Activated CD4-positive, alpha-beta T cell treated with anti-CD3 and anti-CD28 coated beads for 4 hours (primary cell): ENCODE data around the gene EHD4.

ENCODE experiments used
- DNase-seq, 2 donors: peaks; one replicate each; pipeline ENCODE4 v3.0.0-alpha.2; 2020

EHD4 gene

DNA sequence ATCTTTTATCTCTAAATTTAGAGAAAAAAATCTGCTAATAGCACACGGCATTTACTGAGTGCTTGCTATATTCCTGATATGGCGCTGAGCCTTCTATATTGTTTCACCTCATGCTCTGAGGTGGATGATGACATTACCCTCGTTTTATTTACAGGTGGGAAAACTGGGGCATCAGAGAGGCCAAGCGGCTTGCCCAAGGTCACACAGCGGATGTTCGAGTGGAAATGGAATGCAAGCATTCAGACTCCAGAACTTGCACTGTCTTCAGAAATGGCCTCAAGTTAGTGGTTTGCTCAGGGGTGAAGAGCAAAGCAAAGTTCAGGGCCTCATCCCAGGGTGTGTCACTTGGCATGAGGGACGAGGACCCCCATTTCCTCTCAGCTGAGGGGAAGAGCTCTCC is 17.3 kb downstream of the EHD4 start:
- no peak for DNase-seq

GRCh38 chr15:41954036-41954435 is 18.3 kb downstream of the EHD4 start:
- no peak for DNase-seq

GRCh38 chr15:41952013-41952563 is 20.3 kb downstream of the EHD4 start:
- DNase-seq: no peak

- DNase-seq: no peak
These were observed 20.8 kb downstream of the EHD4 start for GRCh38 chr15:41951571-41951970.

- no peak for DNase-seq
These were observed 21.9 kb downstream of the EHD4 start for GRCh38 chr15:41950489-41950888.

DNA sequence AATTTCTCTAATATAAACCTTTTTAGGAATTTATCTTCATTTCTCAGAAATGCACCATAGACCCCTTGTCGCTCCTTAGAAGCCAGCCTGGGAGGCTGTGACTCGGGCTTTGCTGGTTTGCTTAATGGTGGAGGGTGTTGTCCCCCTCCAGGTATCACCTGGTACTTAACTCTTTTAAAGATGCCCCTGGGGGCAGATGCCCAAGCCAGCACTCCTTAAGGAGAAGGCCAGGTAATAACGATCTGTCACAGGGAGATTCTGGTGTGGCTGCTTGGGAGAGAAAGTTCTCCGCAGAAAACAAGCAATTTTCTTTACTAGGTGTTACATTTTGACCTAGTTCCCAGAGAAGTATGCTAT is 22.3 kb downstream of the EHD4 start:
- no peak for DNase-seq

DNA sequence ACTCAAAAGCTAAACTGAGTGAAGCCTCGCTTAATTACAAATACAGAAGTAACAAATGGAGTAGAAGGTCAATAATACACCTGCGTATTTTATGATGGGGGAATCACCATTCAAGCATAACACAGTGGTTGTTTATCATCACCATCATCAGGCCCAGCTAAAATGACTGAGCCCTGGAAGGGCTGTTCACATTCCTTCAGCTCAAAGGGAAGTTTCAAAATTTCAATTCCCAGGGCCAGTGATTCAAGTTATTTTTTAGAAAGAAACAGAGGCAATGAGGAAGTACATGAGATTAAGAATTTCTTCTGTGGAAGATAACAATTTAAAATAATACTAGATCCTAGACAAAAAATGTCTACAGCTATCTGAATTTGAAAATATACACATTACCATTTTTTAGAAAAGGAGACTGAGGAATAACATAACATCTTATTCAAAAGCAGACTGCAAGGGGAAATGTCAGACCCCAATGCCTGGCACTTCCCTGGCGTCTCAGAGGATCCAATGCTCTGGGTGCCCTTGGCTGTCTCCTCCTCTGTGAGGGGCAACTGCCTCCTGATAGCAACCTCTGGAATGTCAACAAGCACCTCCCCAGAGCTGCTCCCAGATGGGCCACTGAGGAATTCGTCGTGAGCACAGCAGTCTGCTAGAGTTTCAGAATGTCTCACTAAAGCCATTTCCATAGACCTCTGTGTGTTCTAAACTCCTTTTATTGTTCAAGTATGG is 22.8 kb downstream of the EHD4 start:
- DNase-seq: no peak

DNA sequence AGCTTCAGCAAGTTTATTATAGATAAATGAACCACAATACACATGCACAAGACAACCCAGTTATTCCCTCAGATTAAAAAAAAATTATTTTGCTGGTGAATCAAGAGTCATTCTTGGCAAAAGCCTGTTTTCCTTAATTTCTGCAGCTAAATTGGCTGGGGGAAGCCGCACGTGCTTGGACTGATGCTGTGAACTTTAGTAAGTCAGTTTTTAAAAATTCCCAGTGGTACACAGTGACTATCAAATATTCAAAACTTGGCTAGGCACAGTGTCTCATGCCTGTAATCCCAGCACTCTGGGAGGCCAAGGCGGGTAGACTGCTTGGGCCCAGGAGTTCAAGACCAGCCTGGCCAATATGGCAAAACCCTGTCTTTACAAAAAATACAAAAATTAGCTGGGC is 23.9 kb downstream of the EHD4 start:
- DNase-seq: no peak

- no peak for DNase-seq
These were observed 25.4 kb downstream of the EHD4 start for GRCh38 chr15:41946970-41947369.

DNA sequence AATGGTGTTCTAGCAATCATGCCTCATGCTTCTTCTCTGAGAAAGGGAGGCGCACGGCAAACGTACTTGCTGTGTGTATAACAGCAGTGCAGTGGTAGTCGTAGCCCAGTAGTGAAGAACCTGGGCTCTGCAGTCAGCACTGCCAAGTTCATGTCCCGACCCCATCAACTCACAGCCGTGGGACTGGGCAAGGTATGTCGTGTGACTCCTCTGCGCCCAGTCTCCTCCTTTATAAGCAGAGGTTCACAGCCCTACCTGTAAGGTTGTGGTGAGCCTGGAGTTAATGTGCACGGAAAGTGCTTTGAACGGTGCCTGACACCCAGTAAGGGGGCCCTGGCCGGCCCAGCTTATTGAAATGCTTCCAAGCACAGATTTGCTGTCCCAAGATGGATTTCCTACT is 26.6 kb downstream of the EHD4 start:
- no peak for DNase-seq

GRCh38 chr15:41945221-41945620 is 27.1 kb downstream of the EHD4 start:
- DNase-seq: no peak

DNA sequence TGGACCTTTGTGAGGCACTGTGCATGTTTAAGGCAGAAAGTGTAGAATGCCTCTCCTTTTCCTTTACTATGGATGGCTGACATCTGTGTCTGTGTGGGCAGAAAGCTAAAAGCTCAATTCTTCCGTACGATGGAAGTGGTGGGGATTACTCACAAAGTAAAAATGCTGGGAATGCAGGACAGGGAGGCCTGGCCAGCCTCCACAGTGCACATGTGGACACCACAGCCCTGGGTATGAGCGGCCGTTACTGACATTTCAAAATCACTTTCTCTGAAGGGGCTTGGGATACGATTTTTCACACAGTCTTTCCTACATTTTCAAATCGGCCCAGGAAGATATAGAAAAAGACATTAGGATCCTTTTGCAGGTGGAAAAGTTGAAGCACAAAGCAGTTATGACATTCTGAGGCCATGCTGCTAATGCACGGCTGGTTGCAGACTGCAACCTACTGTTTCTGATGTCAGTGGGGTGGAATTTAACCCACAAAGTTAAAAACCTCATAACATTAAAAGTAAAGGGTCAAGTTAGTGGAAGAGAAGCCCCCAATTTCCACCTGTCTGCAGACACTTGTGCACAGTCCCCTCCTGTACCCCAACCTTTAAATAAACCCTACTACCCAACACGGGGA is 27.9 kb downstream of the EHD4 start:
- DNase-seq: no peak

DNA sequence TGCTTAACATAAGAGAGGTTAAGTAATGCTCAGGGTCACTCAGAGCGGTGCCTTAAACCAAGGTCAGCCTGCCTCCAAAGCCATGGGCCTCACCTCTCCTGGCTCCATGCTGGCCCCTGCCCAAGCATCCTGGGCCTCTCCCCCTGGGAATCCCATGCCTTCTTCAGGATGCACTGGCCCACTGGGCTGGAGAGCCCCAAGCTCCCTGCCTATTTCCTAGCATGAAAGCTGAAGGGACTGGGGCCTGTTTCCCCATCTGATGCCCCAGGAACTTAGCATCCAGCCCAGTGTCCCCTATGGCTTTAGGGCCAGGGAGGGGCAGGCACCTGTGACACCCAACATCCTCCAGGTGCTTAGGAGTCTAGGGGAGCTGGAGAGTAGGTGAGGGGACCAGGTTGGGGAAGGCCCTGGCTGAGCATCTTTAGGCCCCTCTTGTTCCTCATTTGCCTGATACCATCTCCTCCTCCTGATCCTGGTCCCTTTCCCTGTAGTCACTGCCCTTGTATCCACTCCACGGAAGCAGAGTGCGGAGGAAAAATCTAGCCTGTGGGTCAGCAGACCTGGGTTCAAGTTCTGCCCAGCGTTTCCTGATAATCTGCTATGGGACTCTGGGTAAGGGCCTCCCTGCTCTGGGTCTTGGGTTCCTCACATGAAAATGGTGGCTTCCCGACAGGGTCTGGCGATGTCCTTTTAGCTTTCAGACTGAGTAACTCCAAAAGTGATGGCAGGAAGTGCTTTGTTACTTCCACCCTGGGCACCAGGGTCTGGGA is 28.6 kb downstream of the EHD4 start:
- DNase-seq: no peak

GRCh38 chr15:41942886-41943285 is 29.5 kb downstream of the EHD4 start:
- DNase-seq: no peak

DNA sequence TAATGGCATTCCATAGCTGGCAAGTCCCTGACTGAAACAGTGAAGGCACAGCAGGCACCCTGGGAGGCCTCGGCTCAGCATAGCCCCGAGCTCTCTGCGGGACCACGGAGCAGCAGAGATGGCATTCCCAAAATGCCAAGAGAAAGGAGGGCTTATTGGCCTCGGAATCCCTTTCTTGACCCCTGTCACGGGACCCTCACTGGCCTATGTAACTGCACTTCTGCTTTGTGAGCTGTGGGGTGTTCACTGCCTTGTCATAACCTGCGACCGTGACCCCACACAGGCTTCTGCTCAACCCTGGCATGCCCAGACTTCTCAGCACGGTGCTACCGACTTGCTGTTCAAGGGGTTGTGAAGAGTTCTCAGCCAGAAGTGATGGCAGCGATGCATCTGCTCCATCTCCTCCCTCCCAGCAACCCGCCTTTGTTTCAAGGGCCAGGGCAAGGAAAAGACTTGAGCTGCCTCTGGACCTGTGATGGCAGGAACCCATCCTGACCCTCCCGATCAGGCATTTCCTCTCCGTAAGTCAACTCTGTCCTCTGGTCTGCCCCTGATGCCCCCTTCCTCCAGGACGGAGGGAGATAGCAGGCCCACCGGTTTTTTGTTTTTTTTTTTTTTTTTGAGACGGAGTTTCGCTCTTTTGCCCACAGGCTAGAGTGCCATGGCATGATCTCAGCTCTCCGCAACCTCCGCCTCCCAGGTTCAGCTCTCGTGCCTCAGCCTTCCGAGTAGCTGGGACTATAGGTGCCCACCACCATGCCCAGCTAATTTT is 30.5 kb downstream of the EHD4 start:
- no peak for DNase-seq

- peak; percentile 50 to 52 for DNase-seq
These were observed 31.9 kb downstream of the EHD4 start for GRCh38 chr15:41940441-41940857.

DNA sequence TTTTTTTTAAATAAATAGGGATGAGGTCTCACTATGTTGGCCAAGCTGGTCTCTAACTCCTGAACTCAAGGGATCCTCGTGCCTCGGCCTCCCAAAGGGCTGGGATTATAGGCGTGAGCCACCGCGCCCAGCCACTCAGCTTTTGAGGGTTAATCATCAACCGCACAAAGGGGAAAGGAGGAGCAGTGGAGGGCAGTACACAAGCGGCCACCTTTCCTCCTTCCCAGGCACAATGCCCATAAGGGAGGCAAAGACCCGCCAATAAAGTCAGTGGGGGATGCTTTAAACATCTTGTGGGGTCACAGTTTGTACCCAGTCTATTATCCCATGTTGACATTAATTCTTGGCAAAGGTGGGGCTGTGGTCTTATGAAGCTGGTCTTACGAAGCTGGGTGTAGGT is 32.4 kb downstream of the EHD4 start:
- DNase-seq: no peak

DNA sequence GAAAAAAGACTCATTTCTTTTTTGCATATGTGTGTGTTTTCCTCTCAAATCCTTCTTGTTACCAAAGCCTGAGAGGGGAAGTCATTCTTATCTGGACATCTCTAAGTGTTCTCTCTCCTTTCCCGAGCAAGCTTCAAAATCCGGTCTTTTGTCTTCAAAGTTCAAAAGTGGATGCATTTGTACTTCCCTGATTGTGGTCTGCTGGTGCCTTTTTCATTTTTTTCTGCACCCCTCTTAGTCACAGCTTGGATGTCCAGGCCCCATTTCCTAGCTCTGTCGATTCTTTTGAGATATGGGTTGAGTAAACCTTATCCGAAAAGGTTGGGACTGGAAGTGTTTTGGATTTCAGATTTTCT is 34.8 kb downstream of the EHD4 start:
- DNase-seq: no peak

- DNase-seq: peak; percentile 79 to 81
These were observed 35.4 kb downstream of the EHD4 start for GRCh38 chr15:41936649-41937567.

GRCh38 chr15:41936155-41936554 is 36.2 kb downstream of the EHD4 start:
- no peak for DNase-seq

DNA sequence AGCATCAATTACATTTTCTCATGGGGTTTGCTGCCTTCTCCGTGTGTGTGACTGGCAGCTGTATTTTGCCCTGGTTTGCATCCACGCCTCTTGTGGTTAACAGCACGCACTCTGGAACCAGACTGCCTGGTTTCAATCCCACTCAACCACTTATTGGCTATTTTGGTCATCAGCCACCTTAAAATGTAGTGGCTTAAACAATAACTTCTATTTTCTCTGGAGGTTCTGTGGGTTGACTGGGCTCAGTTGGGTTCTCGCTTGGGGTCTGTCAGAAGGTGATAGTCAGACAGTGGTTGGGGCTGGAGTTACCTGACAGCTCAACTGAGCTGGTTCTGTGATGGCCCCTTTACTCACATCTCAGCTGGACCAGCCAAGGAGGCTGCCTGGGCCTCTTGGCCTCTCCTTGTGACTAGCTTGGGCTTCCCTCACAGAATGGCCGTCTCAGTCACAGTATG is 36.8 kb downstream of the EHD4 start:
- peak in 1 of 2 donors; percentile 14 for DNase-seq

DNA sequence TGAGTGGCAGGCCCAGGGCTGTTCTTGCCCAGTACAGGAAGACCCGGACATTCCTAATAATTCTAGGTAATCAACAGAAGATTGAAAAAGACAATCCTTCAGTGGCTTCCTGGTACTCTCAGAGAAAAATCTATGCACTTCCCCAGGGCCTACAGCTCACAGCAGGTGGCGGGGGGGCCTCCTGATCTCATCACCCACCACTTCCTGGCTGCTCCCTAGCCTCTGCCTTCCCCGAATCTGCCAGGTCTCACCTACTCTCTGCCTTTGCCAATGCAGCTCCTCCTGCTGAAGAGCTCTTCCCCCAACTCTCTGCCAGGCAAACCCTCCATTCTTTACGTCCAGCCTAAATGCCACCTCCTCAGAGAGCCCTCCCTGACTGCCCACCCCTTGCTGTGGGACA is 37.5 kb downstream of the EHD4 start:
- peak; percentile 78 for DNase-seq
